GM13976 (cell line): Measurements from ENCODE around the gene CFAP299.

Experiments used
- DNase-seq: peaks from one replicate; pipeline ENCODE4 v3.0.0; 2012; ENCODE audit warnings: low spot score
- CTCF ChIP-seq: IDR thresholded peaks from 2 replicates; pipeline ENCODE4 v1.5.1; 2012; ENCODE audit warnings: borderline replicate concordance, mild to moderate bottlenecking; ENCODE audit not compliant: insufficient read depth; ENCODE audit errors: extremely low read depth, missing control alignments, control extremely low read depth
- in situ Hi-C: fragments of 300-500 bp; cut with MboI; formaldehyde crosslinking; loops from one replicate; pipeline ENCODE4 v1.12.0; 2022; ENCODE audit warnings: low sequenced_read_pairs, mixed read lengths, inconsistent platforms; ENCODE audit not compliant: unreplicated experiment

CFAP299 gene

GRCh38 chr4:80913381-80913780 lies 577.9 kb downstream of the CFAP299 start:
- no peak for DNase-seq
- in situ Hi-C loops = no loop called here
- no peak for TF ChIP-seq CTCF

- TF ChIP-seq CTCF = no peak
- no peak for DNase-seq
- in situ Hi-C loops = no loop called here
These were observed 581.2 kb downstream of the CFAP299 start for GRCh38 chr4:80916770-80917169.

GRCh38 chr4:80918004-80918403 lies 582.5 kb downstream of the CFAP299 start:
- no peak for DNase-seq
- TF ChIP-seq CTCF = no peak

GRCh38 chr4:80921441-80921840 lies 585.9 kb downstream of the CFAP299 start:
- no peak for DNase-seq
- in situ Hi-C loops = no loop called here

More at GRCh38 chr4:80918004-80918403, 582.5 kb downstream of the CFAP299 start:
- in situ Hi-C loops = no loop called here

GRCh38 chr4:80922941-80923340 lies 587.4 kb downstream of the CFAP299 start:
- DNase-seq = no peak
- in situ Hi-C loops = no loop called here
- no peak for TF ChIP-seq CTCF

More at GRCh38 chr4:80921441-80921840, 585.9 kb downstream of the CFAP299 start:
- no peak for TF ChIP-seq CTCF

- in situ Hi-C loops = no loop called here
- TF ChIP-seq CTCF = no peak
- DNase-seq = no peak
These were observed 589.8 kb downstream of the CFAP299 start for GRCh38 chr4:80925293-80925692.

- DNase-seq = no peak
- no peak for TF ChIP-seq CTCF
- in situ Hi-C loops = no loop called here
These were observed 590.9 kb downstream of the CFAP299 start for GRCh38 chr4:80926446-80926845.
